Hepatocyte (in vitro differentiated cells): Measurements from ENCODE around the gene HPCAL4. TPM values are rescaled to one million over a fixed set of nuclear protein-coding genes. Genes with fewer than 3 reads are reported as not detected.

Experiments used
- DNase-seq: peaks from one replicate; pipeline ENCODE4 v3.0.0-alpha.2; 2016; ENCODE audit warnings: low spot score
- H2AFZ ChIP-seq: fragments of 200-600 bp; sonication (generic); 2 replicates; pipeline ENCODE4 v1.6.0; 2016; ENCODE audit warnings: antibody characterized with exemption, mild to moderate bottlenecking
- H3K27ac ChIP-seq: fragments of 200-600 bp; sonication (generic); 2 replicates; pipeline ENCODE4 v1.5.1; 2016; ENCODE audit warnings: mild to moderate bottlenecking
- H3K27me3 ChIP-seq: fragments of 200-600 bp; sonication (generic); 2 replicates; pipeline ENCODE4 v1.6.1; 2016
- H3K36me3 ChIP-seq: fragments of 200-600 bp; sonication (generic); replicated peaks from 2 replicates; pipeline ENCODE4 v1.5.1; 2016; ENCODE audit warnings: low read depth; ENCODE audit not compliant: insufficient read depth
- H3K4me1 ChIP-seq: fragments of 200-600 bp; sonication (generic); 2 replicates; pipeline ENCODE4 v1.5.1; 2016; ENCODE audit warnings: mild to moderate bottlenecking, moderate library complexity; ENCODE audit not compliant: insufficient read depth
- H3K4me2 ChIP-seq: fragments of 200-600 bp; sonication (generic); 2 replicates; pipeline ENCODE4 v1.6.0; 2016
- H3K4me3 ChIP-seq: fragments of 200-600 bp; sonication (generic); 2 replicates; pipeline ENCODE4 v1.5.1; 2016; ENCODE audit warnings: mild to moderate bottlenecking
- H3K79me2 ChIP-seq: fragments of 200-600 bp; sonication (generic); 2 replicates; pipeline ENCODE4 v1.6.0; 2017; ENCODE audit warnings: mild to moderate bottlenecking
- H3K9me2 ChIP-seq: fragments of 200-600 bp; sonication (generic); replicated peaks from 2 replicates; pipeline ENCODE4 v1.6.0; 2017; ENCODE audit warnings: mild to moderate bottlenecking; ENCODE audit not compliant: insufficient read depth
- H3K9me3 ChIP-seq: fragments of 200-600 bp; sonication (generic); 2 replicates; pipeline ENCODE4 v1.5.1; 2016; ENCODE audit warnings: low read depth, mild to moderate bottlenecking
- H4K20me1 ChIP-seq: fragments of 200-600 bp; sonication (generic); 2 replicates; pipeline ENCODE4 v1.6.0; 2016; ENCODE audit warnings: mild to moderate bottlenecking; ENCODE audit not compliant: insufficient read depth, poor library complexity, severe bottlenecking
- EZH2 ChIP-seq: fragments of 200-600 bp; sonication (generic); IDR thresholded peaks from 2 replicates; pipeline ENCODE4 v1.6.1; 2016; ENCODE audit warnings: antibody characterized with exemption, mild to moderate bottlenecking, borderline replicate concordance
- EZH2phosphoT487 ChIP-seq: fragments of 200-600 bp; sonication (generic); IDR thresholded peaks from one replicate; pipeline ENCODE4 v1.6.1; 2018; ENCODE audit warnings: antibody characterized with exemption, mild to moderate bottlenecking, low read depth, moderate library complexity; ENCODE audit not compliant: unreplicated experiment, severe bottlenecking
- WGBS: methylation state at CpG from one replicate; pipeline ENCODE4 v1.1.6; 2016; ENCODE audit warnings: low lambda C conversion rate; ENCODE audit errors: missing lambda C conversion rate; 5-methylcytosine and 5-hydroxymethylcytosine counted together
- polyA plus RNA-seq: library from polyadenylated mRNA; unstranded; fragments of >200 nt; fragmentation: Nextera tagmentation; extraction: Ambion mirVana; gene quantifications from 2 replicates; pipeline ENCODE4 v1.2.1, GENCODE V29; 2016
- total RNA-seq: library from RNA; depleted of rRNA; stranded (reverse); fragments of >200 nt; gene quantifications from 2 replicates; pipeline ENCODE4 v1.2.3, GENCODE V29; 2014
- TF ChIP-seq, protein P1 (sequence below): fragments of 200-600 bp; sonication (generic); IDR thresholded peaks from 2 replicates; pipeline ENCODE4 v1.5.1; 2016; ENCODE audit warnings: antibody characterized with exemption, mild to moderate bottlenecking; ENCODE audit not compliant: poor library complexity

The HPCAL4 gene
- total and polyA plus RNA-seq, 2 experiments from 2014 or later = 13.8 to 15.8 TPM

DNA sequence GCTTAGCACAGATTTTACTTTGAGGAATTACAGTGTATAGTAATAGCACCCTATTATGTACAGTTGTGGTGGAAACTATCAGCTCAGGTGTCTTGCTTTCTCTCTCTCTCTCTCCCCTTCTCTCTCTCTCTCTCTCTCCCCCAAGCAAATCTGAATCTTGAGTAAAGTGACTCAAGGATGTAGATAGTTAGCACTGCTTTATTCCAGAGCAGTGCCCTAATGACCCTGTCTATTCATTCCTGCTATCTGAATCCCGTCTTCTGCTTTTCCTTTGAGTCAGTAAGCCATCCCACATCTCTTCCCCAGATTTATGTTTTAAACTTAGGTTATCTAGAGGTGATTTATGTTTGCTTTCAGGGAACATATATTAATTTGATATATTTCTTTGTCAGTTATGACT is 5.2 kb upstream of the HPCAL4 start:
- WGBS = 27% methylated on average over 1 of the region's 1 CpG
- TF ChIP-seq, protein P1, sequence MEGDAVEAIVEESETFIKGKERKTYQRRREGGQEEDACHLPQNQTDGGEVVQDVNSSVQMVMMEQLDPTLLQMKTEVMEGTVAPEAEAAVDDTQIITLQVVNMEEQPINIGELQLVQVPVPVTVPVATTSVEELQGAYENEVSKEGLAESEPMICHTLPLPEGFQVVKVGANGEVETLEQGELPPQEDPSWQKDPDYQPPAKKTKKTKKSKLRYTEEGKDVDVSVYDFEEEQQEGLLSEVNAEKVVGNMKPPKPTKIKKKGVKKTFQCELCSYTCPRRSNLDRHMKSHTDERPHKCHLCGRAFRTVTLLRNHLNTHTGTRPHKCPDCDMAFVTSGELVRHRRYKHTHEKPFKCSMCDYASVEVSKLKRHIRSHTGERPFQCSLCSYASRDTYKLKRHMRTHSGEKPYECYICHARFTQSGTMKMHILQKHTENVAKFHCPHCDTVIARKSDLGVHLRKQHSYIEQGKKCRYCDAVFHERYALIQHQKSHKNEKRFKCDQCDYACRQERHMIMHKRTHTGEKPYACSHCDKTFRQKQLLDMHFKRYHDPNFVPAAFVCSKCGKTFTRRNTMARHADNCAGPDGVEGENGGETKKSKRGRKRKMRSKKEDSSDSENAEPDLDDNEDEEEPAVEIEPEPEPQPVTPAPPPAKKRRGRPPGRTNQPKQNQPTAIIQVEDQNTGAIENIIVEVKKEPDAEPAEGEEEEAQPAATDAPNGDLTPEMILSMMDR = no peak
- TF ChIP-seq EZH2 (no peak), EZH2phosphoT487 (no peak)
- Histone ChIP-seq H3K4me2 (no peak overlapping the region), H3K36me3 (no peaks in the 10 kb centered on the region), H3K9me2 (no peaks in the 10 kb centered on the region), H4K20me1 (no peaks in the 10 kb centered on the region), H3K4me1 (peaks cover 19% of the 10 kb centered on the region), H3K27ac (no peak overlapping the region), H2AFZ (no peak overlapping the region), H3K4me3 (no peak overlapping the region), H3K9me3 (no peaks in the 10 kb centered on the region), H3K79me2 (no peaks in the 10 kb centered on the region), H3K27me3 (peaks cover 48% of the 10 kb centered on the region)
- no peak for DNase-seq

DNA sequence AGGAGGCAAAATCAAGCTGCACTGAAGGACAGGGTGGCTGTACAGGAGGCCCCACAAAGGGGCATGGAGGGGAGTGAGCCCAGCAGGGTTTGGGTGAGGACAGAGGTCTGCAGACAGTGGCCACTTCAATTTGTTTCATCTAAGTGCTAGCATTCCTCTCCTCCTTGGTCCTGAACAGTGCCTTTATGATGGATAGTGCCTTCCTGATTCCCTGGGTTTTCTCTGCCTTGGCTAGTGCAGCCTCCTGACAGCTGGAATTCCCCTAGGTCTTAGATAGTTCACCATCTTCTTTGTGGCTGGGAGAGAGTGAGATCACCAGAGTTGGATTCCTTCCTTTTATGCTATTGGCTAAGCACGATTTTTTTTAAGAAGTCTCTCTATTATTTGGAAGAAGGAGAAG is 3.8 kb upstream of the HPCAL4 start:
- H3K79me2 ChIP-seq = no peaks in the 10 kb centered on the region
- no peaks in the 10 kb centered on the region for H3K36me3 ChIP-seq
- H3K4me3 ChIP-seq = no peak overlapping the region
- no peaks in the 10 kb centered on the region for H3K9me2 ChIP-seq
- WGBS = 37% methylated on average over 1 of the region's 1 CpG
- H3K9me3 ChIP-seq = no peaks in the 10 kb centered on the region
- no peak overlapping the region for H3K4me2 ChIP-seq
- H3K27me3 ChIP-seq = peaks cover 53% of the 10 kb centered on the region
- TF ChIP-seq EZH2phosphoT487 = no peak
- TF ChIP-seq, protein P1 = no peak
- TF ChIP-seq EZH2 = no peak
- DNase-seq = no peak
- peaks cover 13% of the 10 kb centered on the region for H3K4me1 ChIP-seq
- H4K20me1 ChIP-seq = no peaks in the 10 kb centered on the region
- H2AFZ ChIP-seq = no peak overlapping the region
- no peak overlapping the region for H3K27ac ChIP-seq

DNA sequence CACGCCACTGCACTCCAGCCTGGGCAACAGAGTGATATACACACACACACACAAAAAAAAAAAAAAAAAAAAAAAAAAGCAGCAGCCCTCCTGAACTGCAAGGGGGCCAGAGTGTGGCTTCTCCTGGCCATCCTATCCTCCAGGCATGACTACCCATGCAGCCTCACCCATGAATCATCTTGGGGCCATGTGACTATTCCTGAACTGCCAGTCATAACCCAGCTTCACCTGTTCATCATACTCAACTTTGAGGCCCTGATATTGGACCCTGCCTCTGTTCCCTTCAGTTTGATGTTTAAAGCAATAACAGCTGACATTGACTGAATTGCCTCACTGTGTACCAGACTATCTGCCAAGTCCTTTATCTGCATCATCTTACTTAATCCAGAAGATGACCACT is 2.8 kb upstream of the HPCAL4 start:
- Histone ChIP-seq H2AFZ (no peak overlapping the region), H3K79me2 (no peaks in the 10 kb centered on the region), H3K4me3 (no peak overlapping the region), H4K20me1 (no peaks in the 10 kb centered on the region), H3K9me2 (no peaks in the 10 kb centered on the region), H3K27me3 (peaks cover 63% of the 10 kb centered on the region), H3K4me1 (peaks cover 13% of the 10 kb centered on the region), H3K4me2 (no peak overlapping the region), H3K36me3 (no peaks in the 10 kb centered on the region), H3K27ac (no peak overlapping the region), H3K9me3 (no peaks in the 10 kb centered on the region)
- 89% methylated on average over 1 of the region's 1 CpG for WGBS
- DNase-seq = no peak
- TF ChIP-seq EZH2 (no peak), EZH2phosphoT487 (no peak)
- TF ChIP-seq, protein P1 = no peak
